GM04504 (cell line): ENCODE results near the gene GNB1L.

Experiments
- DNase-seq: peaks from one replicate; pipeline ENCODE4 v3.0.0-alpha.2; 2012; ENCODE audit warnings: low read depth

GNB1L gene

GRCh38 chr22:19733755-19734154, 120.9 kb downstream of the GNB1L start:
- DNase-seq, result no peak
